ENCODE results near the gene PRTG. TPM values are rescaled to one million over a fixed set of nuclear protein-coding genes. Genes with fewer than 3 reads are reported as not detected.

The PRTG gene
- total and polyA plus RNA-seq, 2 experiments from 2014 or later, result 0.63 to 3.4 TPM

GRCh38 chr15:55766676-55767075, 23.7 kb upstream of the PRTG start:
- DNase-seq (ENCODE audit: low spot score) (no peak), ATAC-seq (no peak)
- no peak overlapping the region for H3K4me3 ChIP-seq
- H3K36me3 ChIP-seq (ENCODE audit: insufficient read depth), result no peaks in the 10 kb centered on the region
- H3K27ac ChIP-seq (ENCODE audit: low read depth), result no peak overlapping the region
- no peaks in the 10 kb centered on the region for H3K4me1 ChIP-seq (ENCODE audit: insufficient read depth)
- H4K20me1 ChIP-seq (replicated peaks; ENCODE audit: insufficient read depth), result no peaks in the 10 kb centered on the region
- TF ChIP-seq, protein P1, sequence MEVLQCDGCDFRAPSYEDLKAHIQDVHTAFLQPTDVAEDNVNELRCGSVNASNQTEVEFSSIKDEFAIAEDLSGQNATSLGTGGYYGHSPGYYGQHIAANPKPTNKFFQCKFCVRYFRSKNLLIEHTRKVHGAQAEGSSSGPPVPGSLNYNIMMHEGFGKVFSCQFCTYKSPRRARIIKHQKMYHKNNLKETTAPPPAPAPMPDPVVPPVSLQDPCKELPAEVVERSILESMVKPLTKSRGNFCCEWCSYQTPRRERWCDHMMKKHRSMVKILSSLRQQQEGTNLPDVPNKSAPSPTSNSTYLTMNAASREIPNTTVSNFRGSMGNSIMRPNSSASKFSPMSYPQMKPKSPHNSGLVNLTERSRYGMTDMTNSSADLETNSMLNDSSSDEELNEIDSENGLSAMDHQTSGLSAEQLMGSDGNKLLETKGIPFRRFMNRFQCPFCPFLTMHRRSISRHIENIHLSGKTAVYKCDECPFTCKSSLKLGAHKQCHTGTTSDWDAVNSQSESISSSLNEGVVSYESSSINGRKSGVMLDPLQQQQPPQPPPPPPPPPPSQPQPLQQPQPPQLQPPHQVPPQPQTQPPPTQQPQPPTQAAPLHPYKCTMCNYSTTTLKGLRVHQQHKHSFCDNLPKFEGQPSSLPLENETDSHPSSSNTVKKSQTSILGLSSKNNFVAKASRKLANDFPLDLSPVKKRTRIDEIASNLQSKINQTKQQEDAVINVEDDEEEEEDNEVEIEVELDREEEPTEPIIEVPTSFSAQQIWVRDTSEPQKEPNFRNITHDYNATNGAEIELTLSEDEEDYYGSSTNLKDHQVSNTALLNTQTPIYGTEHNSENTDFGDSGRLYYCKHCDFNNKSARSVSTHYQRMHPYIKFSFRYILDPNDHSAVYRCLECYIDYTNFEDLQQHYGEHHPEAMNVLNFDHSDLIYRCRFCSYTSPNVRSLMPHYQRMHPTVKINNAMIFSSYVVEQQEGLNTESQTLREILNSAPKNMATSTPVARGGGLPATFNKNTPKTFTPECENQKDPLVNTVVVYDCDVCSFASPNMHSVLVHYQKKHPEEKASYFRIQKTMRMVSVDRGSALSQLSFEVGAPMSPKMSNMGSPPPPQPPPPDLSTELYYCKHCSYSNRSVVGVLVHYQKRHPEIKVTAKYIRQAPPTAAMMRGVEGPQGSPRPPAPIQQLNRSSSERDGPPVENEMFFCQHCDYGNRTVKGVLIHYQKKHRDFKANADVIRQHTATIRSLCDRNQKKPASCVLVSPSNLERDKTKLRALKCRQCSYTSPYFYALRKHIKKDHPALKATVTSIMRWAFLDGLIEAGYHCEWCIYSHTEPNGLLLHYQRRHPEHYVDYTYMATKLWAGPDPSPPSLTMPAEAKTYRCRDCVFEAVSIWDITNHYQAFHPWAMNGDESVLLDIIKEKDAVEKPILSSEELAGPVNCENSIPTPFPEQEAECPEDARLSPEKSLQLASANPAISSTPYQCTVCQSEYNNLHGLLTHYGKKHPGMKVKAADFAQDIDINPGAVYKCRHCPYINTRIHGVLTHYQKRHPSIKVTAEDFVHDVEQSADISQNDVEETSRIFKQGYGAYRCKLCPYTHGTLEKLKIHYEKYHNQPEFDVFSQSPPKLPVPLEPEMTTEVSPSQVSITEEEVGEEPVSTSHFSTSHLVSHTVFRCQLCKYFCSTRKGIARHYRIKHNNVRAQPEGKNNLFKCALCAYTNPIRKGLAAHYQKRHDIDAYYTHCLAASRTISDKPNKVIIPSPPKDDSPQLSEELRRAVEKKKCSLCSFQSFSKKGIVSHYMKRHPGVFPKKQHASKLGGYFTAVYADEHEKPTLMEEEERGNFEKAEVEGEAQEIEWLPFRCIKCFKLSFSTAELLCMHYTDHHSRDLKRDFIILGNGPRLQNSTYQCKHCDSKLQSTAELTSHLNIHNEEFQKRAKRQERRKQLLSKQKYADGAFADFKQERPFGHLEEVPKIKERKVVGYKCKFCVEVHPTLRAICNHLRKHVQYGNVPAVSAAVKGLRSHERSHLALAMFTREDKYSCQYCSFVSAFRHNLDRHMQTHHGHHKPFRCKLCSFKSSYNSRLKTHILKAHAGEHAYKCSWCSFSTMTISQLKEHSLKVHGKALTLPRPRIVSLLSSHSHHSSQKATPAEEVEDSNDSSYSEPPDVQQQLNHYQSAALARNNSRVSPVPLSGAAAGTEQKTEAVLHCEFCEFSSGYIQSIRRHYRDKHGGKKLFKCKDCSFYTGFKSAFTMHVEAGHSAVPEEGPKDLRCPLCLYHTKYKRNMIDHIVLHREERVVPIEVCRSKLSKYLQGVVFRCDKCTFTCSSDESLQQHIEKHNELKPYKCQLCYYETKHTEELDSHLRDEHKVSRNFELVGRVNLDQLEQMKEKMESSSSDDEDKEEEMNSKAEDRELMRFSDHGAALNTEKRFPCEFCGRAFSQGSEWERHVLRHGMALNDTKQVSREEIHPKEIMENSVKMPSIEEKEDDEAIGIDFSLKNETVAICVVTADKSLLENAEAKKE (CRISPR knock-in tag; IDR thresholded peaks at IDR 0.05), result no peak
- TF ChIP-seq EZH2phosphoT487 (IDR thresholded peaks at IDR 0.05; ENCODE audit: unreplicated experiment) (no peak), STAT1 (IDR thresholded peaks at IDR 0.05; ENCODE audit: unreplicated experiment) (no peak), ZNF331 (CRISPR knock-in tag; IDR thresholded peaks at IDR 0.05; ENCODE audit: low read depth) (no peak), POLR2AphosphoS5 (IDR thresholded peaks at IDR 0.05; ENCODE audit: low read depth) (no peak), CTCF (conservative IDR thresholded peaks at IDR 0.05; ENCODE audit: low read depth in 2 of 2) (no peak), ZNF114 (CRISPR knock-in tag; IDR thresholded peaks at IDR 0.05) (no peak), JUNB (IDR thresholded peaks at IDR 0.05; ENCODE audit: unreplicated experiment) (no peak), CREB1 (CRISPR knock-in tag; IDR thresholded peaks at IDR 0.05; ENCODE audit: low read depth) (no peak), EZH2 (IDR thresholded peaks at IDR 0.05; ENCODE audit: low read depth, unreplicated experiment) (no peak), NANOG (IDR thresholded peaks at IDR 0.05; ENCODE audit: borderline replicate concordance) (no peak)
- TF ChIP-seq, protein P2, sequence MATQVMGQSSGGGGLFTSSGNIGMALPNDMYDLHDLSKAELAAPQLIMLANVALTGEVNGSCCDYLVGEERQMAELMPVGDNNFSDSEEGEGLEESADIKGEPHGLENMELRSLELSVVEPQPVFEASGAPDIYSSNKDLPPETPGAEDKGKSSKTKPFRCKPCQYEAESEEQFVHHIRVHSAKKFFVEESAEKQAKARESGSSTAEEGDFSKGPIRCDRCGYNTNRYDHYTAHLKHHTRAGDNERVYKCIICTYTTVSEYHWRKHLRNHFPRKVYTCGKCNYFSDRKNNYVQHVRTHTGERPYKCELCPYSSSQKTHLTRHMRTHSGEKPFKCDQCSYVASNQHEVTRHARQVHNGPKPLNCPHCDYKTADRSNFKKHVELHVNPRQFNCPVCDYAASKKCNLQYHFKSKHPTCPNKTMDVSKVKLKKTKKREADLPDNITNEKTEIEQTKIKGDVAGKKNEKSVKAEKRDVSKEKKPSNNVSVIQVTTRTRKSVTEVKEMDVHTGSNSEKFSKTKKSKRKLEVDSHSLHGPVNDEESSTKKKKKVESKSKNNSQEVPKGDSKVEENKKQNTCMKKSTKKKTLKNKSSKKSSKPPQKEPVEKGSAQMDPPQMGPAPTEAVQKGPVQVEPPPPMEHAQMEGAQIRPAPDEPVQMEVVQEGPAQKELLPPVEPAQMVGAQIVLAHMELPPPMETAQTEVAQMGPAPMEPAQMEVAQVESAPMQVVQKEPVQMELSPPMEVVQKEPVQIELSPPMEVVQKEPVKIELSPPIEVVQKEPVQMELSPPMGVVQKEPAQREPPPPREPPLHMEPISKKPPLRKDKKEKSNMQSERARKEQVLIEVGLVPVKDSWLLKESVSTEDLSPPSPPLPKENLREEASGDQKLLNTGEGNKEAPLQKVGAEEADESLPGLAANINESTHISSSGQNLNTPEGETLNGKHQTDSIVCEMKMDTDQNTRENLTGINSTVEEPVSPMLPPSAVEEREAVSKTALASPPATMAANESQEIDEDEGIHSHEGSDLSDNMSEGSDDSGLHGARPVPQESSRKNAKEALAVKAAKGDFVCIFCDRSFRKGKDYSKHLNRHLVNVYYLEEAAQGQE (IDR thresholded peaks at IDR 0.05; ENCODE audit: unreplicated experiment), result no peak
- H3K36me3 Mint-ChIP-seq (ENCODE audit: low read depth), result no peaks in the 10 kb centered on the region
- peak overlapping the region; percentile 23; the same call in 1 of the 2 replicates for H2AFZ ChIP-seq
- H3K27me3 ChIP-seq (ENCODE audit: insufficient read depth), result no peaks in the 10 kb centered on the region
- no peak overlapping the region for H3K4me2 ChIP-seq
- peaks cover 6% of the 10 kb centered on the region; the same call in 2 of the 3 replicates for H3K4me1 Mint-ChIP-seq
- peaks cover 3% of the 10 kb centered on the region for H3K27me3 Mint-ChIP-seq (ENCODE audit: insufficient read depth, low read depth, poor library complexity)
- no peaks in the 10 kb centered on the region; the same call in 2 of the 3 replicates for H3K9me3 Mint-ChIP-seq
- no peaks in the 10 kb centered on the region for H3K9me2 ChIP-seq (ENCODE audit: insufficient read depth)
- no peak overlapping the region for H3K27ac Mint-ChIP-seq
- H3K79me2 ChIP-seq (replicated peaks; ENCODE audit: insufficient read depth), result no peaks in the 10 kb centered on the region
- no peaks in the 10 kb centered on the region for H3F3A ChIP-seq (replicated peaks; ENCODE audit: low read depth)
- no peak overlapping the region for H3K4me3 Mint-ChIP-seq

Data from GM23338 (cell line).